GM12892 (cell line): ENCODE measurements around the gene GJC3.
"Not testable (repeated sequence)": the region's sequence is repeated elsewhere in the genome, so short reads cannot be mapped to it uniquely, and the experiment has no call there.

Experiments used
- POLR2A ChIP-seq: IDR thresholded peaks from 2 replicates; pipeline ENCODE4 v1.6.1; 2011; ENCODE audit warnings: low read depth, low read length, control low read depth
- POLR2AphosphoS5 ChIP-seq: IDR thresholded peaks from 2 replicates; pipeline ENCODE4 v1.6.1; 2011; ENCODE audit warnings: low read depth, low read length, control low read depth

GRCh38 chr7:99888366-99888765 lies 41.1 kb downstream of the GJC3 start:
- TF ChIP-seq POLR2AphosphoS5, POLR2A: not testable (repeated sequence)
